Fibroblast of skin of right quadriceps (primary cell): ENCODE measurements around the gene BEX5.
A peak's percentile ranks its signal among the peaks of the same experiment; 100 is the strongest.
"Not testable (repeated sequence)": the region's sequence is repeated elsewhere in the genome, so short reads cannot be mapped to it uniquely, and the experiment has no call there.

Experiments
- DNase-seq: peaks from one replicate; pipeline ENCODE4 v3.0.0-alpha.2; 2013

The BEX5 gene

GRCh38 chrX:102155806-102156179 lies at the start of gene BEX5:
TSS of gene BEX5 (minus strand) at chrX:102155977. CDS start at chrX:102154265, 1,712 bp downstream.
- peak; percentile 50 for DNase-seq

- DNase-seq: no peak
These were observed 30.4 kb upstream of the BEX5 start for GRCh38 chrX:102185967-102186720.

- DNase-seq: no peak
These were observed 624 bp downstream of the BEX5 start for GRCh38 chrX:102154900-102155805.

- no peak for DNase-seq
These were observed 1.4 kb downstream of the BEX5 start for GRCh38 chrX:102154218-102154860.

GRCh38 chrX:102142274-102142673 lies 13.5 kb downstream of the BEX5 start, which contains the start of gene TCEAL6:
TSS of gene TCEAL6 (minus strand) at chrX:102142481.
- DNase-seq: not testable (repeated sequence)

GRCh38 chrX:102141631-102142030 lies 14.1 kb downstream of the BEX5 start:
- DNase-seq: not testable (repeated sequence)

- DNase-seq: not testable (repeated sequence)
These were observed 14.9 kb downstream of the BEX5 start for GRCh38 chrX:102140876-102141275.

GRCh38 chrX:102138064-102138463 lies 17.7 kb downstream of the BEX5 start:
- DNase-seq: no peak

- no peak for DNase-seq
These were observed 26.3 kb downstream of the BEX5 start for GRCh38 chrX:102129473-102129872.

GRCh38 chrX:102126863-102127262 lies 28.9 kb downstream of the BEX5 start:
- DNase-seq: no peak

- DNase-seq: not testable (repeated sequence)
These were observed 29.5 kb downstream of the BEX5 start for GRCh38 chrX:102126080-102126818.

GRCh38 chrX:102125436-102125835 lies 30.3 kb downstream of the BEX5 start, which contains the start of gene TCEAL2:
TSS of gene TCEAL2 (plus strand) at chrX:102125679. CDS start at chrX:102126831, 1,152 bp downstream.
- DNase-seq: not testable (repeated sequence)

GRCh38 chrX:102125014-102125413 lies 30.8 kb downstream of the BEX5 start:
- DNase-seq: not testable (repeated sequence)

GRCh38 chrX:102115748-102116147 lies 40.0 kb downstream of the BEX5 start:
- DNase-seq: no peak

- DNase-seq: no peak
These were observed 42.4 kb downstream of the BEX5 start for GRCh38 chrX:102113367-102113766.
